ENCODE results near the gene DLG1.

DNA sequence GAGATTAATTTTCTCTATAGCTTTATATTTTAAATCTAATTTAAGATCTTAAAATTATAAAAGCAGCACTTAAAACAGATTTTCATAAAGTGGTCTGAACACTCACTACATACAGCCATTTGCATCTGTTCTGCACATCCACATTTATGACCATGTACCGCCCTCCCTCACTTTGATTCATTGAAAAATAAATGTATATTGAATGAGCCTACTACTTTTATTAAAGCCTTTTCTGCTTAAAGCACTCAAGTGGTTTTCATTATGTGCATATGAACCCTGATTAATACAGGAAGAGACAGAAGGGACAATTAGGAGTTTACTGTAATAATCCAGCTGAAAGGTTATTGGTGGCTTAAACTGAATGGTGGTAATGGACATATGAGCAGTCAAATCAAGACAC is 129.4 kb downstream of the DLG1 start:
- no peak for TF ChIP-seq EGR1 (IDR thresholded peaks at IDR 0.05)
- no peak for TF ChIP-seq ZBTB7A (IDR thresholded peaks at IDR 0.05; ENCODE audit: low read depth)
- TF ChIP-seq EP300 (IDR thresholded peaks at IDR 0.05; ENCODE audit: borderline replicate concordance): no peak
- TF ChIP-seq CREB1 (IDR thresholded peaks at IDR 0.05; ENCODE audit: low read depth): no peak
- TF ChIP-seq RAD21 (IDR thresholded peaks at IDR 0.05; ENCODE audit: low read depth): no peak
- no peak for TF ChIP-seq TEAD4 (IDR thresholded peaks at IDR 0.05)
- TF ChIP-seq CEBPB (IDR thresholded peaks at IDR 0.05): no peak
- TF ChIP-seq NFIC (IDR thresholded peaks at IDR 0.05): no peak
- TF ChIP-seq TAF1 (IDR thresholded peaks at IDR 0.05; ENCODE audit: low read depth): no peak
- TF ChIP-seq YY1 (IDR thresholded peaks at IDR 0.05; ENCODE audit: low read depth): no peak
